Dedifferentiated amniotic fluid mesenchymal stem cell (primary cell): Measurements from ENCODE around the gene ZNF19.
A peak's percentile ranks its signal among the peaks of the same experiment; 100 is the strongest.

Experiments
- DNase-seq: peaks from one replicate; pipeline ENCODE4 v3.0.0-alpha.2; 2016; ENCODE audit errors: extremely low spot score

Gene ZNF19

DNA sequence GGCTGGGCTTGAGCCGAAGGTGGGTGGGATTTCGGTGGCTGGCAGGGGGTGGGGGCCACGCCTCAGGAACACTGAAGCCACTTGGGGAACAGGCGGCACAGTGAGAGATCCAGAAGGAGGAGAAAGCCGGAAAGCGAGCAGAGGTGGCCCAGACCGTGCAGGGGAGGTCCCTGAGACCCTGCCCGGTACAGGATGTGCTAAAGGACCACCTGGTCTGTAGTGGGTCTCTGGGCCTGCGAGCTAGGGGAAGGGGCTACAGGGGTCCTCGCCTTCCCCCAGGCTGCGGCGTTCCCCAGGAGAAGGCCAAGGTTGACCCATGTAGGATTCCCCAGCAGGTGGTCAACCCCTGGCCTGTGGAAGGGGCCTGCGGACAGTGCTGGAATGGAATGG is 47.1 kb downstream of the ZNF19 start, which contains the start of gene TLE7:
TSS of gene TLE7 (minus strand) at position 4 of the 390 bp plus-strand sequence. CDS start 8,730 bp downstream, outside the sequence.
- DNase-seq: no peak

DNA sequence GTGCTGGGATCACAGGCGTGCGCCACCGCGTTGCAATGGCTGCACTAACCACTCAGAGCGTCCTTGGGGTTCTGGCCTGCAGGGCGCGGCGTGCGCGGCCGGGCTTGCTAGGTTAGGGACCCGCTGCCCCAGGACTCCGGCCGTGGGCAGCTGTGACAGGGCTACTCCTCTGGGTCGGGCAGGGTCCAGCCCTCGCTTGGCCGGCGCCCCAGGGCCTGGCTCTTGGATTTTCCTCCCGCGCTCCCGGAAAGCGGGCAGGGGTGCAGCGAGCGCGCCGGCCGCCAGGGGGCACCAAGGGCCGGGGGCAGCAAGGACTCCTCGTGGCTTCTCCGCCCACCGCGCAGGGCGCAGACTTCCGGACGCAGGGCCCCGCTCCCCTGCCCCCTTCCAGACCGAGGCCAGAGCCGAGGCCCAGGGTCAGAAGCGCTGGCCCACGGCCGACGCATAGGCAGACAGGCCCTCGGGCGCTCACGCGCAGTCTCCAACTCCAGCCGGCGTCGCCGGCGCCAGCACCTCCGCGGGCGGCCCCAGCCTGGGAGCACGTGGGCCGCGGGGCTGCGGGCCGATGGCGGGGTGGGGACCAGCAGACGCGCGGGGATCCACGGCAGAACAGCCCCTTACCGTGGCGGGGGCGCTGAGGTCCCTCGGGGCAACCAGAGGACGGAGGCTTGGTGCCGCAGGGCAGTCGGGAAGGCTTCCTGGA is 47.6 kb downstream of the ZNF19 start:
- no peak for DNase-seq

- DNase-seq: no peak
These were observed 48.3 kb downstream of the ZNF19 start for GRCh38 chr16:71440669-71441347.

DNA sequence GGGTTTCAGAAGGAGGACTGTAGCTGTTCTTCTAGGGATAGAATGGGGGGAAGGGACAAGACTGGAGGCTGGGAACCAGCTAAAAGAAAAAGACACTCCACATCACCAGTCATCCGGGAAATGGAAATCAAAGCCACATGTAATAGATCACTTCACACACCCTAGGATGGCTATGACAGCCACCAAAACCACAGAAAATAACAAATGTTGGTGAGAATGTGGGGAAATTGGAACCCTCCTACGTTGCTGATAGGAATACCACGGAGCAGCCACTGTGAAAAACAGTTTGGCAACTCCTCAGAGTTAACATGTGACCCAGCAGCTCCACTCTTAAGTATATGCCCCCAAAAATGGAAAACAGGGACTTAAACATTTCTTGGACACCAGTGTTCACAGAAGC is 49.6 kb downstream of the ZNF19 start:
- no peak for DNase-seq

GRCh38 chr16:71436473-71436872 is 52.7 kb downstream of the ZNF19 start:
- no peak for DNase-seq

GRCh38 chr16:71432906-71433305 is 56.2 kb downstream of the ZNF19 start:
- no peak for DNase-seq

DNA sequence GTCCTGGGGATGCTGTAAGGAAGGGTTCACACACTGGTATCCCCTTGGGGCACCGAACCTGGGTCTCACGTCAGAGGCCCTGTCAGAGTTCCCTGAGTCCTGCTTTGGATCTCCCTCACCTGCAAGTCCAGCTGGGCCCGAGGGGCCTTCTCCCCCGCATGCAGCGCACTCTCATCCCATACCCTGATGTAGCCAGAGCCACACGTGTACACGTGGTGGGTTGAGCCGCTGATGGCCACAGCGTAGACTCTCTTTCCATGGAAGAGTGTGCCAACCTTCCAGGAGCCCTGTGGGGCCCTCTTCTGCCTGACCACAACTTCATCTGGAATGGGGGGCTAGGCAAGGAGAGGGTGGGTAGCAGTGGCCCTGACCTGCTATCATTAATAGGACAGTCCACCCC is 57.1 kb downstream of the ZNF19 start:
- no peak for DNase-seq

GRCh38 chr16:71431176-71431575 is 57.9 kb downstream of the ZNF19 start:
- no peak for DNase-seq

- no peak for DNase-seq
These were observed 58.4 kb downstream of the ZNF19 start for GRCh38 chr16:71430744-71431143.

DNA sequence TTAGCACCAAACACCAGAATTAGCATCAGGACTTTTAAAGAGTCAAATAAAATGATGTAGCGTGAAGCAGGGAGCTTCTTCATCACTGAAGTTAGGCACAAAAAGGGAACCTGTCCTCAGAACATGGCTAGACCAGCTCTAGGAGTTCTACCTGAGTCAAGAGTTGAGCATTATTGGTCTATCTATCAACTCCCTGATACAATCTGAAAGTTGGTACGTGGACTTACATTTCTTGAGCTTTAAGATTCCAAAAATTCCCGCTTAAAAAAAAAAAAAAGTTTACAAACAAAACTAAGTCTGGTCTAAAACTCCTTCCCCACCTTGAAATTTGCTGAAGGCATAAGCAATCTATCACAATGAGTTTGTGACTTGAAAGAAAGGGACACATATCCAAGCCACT is 59.5 kb downstream of the ZNF19 start:
- DNase-seq: no peak

DNA sequence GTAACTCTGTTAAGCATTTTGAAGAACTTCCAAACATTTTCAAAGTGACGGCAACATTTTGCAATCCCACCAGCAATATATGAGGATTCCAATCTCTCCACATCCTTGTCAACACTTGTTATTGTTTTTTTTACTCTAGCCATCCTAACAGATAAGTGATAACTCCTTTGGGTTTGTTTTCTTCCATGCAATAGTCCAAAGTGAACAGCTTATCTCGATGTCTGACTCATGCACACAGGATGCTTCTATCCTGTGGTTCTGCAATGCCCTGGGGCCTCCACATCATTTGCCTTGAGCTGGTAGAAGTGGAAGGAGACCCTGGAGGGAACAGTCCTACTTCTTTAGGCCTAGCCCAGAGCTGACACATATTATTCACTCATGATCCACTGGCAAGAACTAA is 60.2 kb downstream of the ZNF19 start:
- DNase-seq: no peak

GRCh38 chr16:71428385-71428784 is 60.7 kb downstream of the ZNF19 start:
- no peak for DNase-seq

DNA sequence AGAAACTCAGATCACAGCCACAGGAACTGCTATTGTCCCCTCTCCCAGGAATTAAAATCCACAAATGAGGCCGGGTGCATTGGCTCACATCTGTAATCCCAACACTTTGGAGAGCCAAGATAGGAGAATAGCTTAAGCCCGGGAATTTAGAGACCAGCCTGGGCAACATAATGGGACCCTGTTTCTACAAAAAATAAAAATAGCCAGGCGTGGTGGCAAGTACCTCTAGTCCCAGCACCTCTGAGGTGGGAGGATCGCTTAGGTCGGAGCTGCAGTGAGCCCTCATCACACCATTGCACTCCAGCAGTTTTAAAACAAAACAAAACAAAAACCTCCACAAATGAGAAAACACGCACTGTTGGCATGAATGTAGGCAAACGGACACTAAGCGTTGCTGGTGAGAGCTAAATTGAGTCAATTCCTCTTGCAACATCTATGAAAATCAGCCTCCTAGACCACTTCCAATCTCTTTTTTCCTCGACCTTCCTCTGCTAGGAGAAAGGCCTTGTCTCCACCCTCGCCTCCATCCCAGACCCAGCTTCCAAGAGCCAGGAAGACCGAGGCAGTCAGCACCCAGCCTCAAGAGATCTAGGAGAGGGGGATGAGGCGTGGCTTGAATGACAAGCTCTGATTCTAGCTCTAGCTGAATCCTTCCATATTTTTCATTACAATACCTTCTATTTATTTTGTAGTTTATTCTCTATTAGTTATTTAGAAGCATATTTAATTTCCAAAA is 62.1 kb downstream of the ZNF19 start:
- no peak for DNase-seq

GRCh38 chr16:71426069-71426879 is 62.9 kb downstream of the ZNF19 start:
- peak; percentile 38 for DNase-seq

DNA sequence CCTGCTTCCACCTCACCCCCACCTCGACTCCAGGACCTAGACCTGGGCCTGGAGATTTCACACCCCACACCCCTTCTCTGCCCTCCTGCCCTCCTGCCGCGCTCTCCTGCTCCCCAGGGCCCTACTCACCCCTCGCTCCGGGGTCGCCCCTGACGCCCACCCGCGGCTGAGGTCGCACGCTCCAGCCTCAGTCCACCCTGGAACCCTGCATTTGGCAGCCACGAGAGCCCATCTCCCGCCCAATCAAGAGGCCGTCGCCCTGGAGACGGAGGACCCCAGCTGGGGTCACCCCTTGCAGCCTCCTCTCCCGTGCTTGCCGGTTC is 63.4 kb downstream of the ZNF19 start:
- DNase-seq: no peak

GRCh38 chr16:71424626-71425025 is 64.5 kb downstream of the ZNF19 start:
- no peak for DNase-seq

DNA sequence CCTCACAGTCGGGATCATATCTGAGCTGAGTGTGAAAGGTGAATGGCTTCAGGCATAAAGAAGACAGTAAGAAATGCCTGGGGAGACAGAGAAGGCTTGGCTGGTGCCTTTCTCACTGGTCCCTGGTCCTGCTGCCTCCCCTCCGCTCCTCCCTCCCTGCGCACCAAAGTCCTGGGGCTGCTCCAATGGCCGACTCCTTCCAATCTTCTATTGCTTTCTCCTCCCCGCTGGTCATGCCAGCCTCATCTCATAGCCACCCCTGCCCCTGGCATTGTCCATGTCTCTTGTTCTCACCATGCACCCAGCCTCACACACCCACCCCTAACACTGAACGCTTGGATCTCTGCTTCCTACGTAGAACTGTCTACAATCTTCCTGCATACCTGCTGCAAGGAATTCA is 65.3 kb downstream of the ZNF19 start:
- DNase-seq: no peak
